HEK293 (cell line): ENCODE data around the gene EXD1.

Experiments used
- SCRT1 ChIP-seq: fragments of 450-650 bp; formaldehyde crosslinking; IDR thresholded peaks from 2 replicates; pipeline ENCODE4 v1.5.1; 2016; ENCODE audit warnings: missing biosample characterization, missing genetic modification characterization, borderline replicate concordance
- ZBTB20 ChIP-seq: fragments of 450-650 bp; formaldehyde crosslinking; IDR thresholded peaks from 2 replicates; pipeline ENCODE4 v1.5.1; 2016; ENCODE audit warnings: missing biosample characterization, missing genetic modification characterization
- ZNF214 ChIP-seq: fragments of 450-650 bp; formaldehyde crosslinking; IDR thresholded peaks from 2 replicates; pipeline ENCODE4 v1.5.1; 2017; ENCODE audit warnings: missing biosample characterization, mild to moderate bottlenecking, missing genetic modification characterization, borderline replicate concordance
- ZNF24 ChIP-seq: fragments of 450-650 bp; formaldehyde crosslinking; IDR thresholded peaks from 2 replicates; pipeline ENCODE4 v1.5.1; 2016; ENCODE audit warnings: missing biosample characterization, missing genetic modification characterization
- ZNF530 ChIP-seq: fragments of 450-650 bp; formaldehyde crosslinking; IDR thresholded peaks from 2 replicates; pipeline ENCODE4 v1.5.1; 2016; ENCODE audit warnings: low read depth, missing biosample characterization, missing genetic modification characterization
- ZNF544 ChIP-seq: fragments of 450-650 bp; formaldehyde crosslinking; IDR thresholded peaks from 2 replicates; pipeline ENCODE4 v1.5.0; 2017; ENCODE audit warnings: missing biosample characterization, missing genetic modification characterization
- ZNF707 ChIP-seq: fragments of 450-650 bp; formaldehyde crosslinking; IDR thresholded peaks from 2 replicates; pipeline ENCODE4 v1.5.1; 2016; ENCODE audit warnings: missing biosample characterization, missing genetic modification characterization
- TF ChIP-seq, protein P1 (sequence below): fragments of 450-650 bp; formaldehyde crosslinking; IDR thresholded peaks from 2 replicates; pipeline ENCODE4 v1.5.1; 2016; ENCODE audit warnings: missing biosample characterization, missing genetic modification characterization
- TF ChIP-seq, protein P2 (sequence below): fragments of 450-650 bp; formaldehyde crosslinking; IDR thresholded peaks from 2 replicates; pipeline ENCODE4 v1.5.1; 2016; ENCODE audit warnings: missing biosample characterization, missing genetic modification characterization
- TF ChIP-seq, protein P3 (sequence below): fragments of 450-650 bp; IDR thresholded peaks from 2 replicates; pipeline ENCODE4 v1.5.1; 2018; ENCODE audit warnings: missing biosample characterization, mild to moderate bottlenecking, missing genetic modification characterization
- TF ChIP-seq, protein P4 (sequence below): fragments of 450-650 bp; formaldehyde crosslinking; IDR thresholded peaks from 2 replicates; pipeline ENCODE4 v1.5.1; 2017; ENCODE audit warnings: missing biosample characterization, missing genetic modification characterization
- TF ChIP-seq, protein P5 (sequence below): fragments of 450-650 bp; formaldehyde crosslinking; IDR thresholded peaks from 2 replicates; pipeline ENCODE4 v1.5.1; 2017; ENCODE audit warnings: missing biosample characterization, missing genetic modification characterization

DNA sequence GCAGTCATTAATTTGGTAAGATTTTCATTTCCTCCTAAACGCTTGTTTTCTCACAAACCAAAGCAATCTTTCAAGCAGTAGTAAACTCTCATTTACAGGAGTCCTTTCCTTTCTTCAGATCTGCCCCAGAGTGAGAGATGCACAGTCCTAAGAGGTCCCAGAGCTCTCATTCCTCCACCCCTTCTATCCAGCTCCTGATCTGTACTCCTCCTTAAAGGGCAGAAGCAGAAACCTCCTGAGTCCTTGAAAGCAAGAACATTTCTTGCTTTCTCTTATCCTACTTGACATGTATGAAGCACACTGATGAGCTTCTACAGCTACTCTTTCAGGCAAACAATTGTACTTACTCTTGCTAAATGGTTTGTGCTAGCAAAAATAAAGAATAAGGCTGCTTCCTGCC, 11.7 kb downstream of the EXD1 start:
- TF ChIP-seq SCRT1 (tag by site-specific recombination) (no peak), ZNF24 (tag by site-specific recombination) (no peak), ZNF530 (tag by site-specific recombination) (no peak), ZNF214 (tag by site-specific recombination) (no peak), ZBTB20 (tag by site-specific recombination) (no peak), ZNF707 (tag by site-specific recombination) (no peak), ZNF544 (tag by site-specific recombination) (no peak)
- TF ChIP-seq, protein P1, sequence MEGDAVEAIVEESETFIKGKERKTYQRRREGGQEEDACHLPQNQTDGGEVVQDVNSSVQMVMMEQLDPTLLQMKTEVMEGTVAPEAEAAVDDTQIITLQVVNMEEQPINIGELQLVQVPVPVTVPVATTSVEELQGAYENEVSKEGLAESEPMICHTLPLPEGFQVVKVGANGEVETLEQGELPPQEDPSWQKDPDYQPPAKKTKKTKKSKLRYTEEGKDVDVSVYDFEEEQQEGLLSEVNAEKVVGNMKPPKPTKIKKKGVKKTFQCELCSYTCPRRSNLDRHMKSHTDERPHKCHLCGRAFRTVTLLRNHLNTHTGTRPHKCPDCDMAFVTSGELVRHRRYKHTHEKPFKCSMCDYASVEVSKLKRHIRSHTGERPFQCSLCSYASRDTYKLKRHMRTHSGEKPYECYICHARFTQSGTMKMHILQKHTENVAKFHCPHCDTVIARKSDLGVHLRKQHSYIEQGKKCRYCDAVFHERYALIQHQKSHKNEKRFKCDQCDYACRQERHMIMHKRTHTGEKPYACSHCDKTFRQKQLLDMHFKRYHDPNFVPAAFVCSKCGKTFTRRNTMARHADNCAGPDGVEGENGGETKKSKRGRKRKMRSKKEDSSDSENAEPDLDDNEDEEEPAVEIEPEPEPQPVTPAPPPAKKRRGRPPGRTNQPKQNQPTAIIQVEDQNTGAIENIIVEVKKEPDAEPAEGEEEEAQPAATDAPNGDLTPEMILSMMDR (tag by site-specific recombination): no peak
- TF ChIP-seq, protein P2, sequence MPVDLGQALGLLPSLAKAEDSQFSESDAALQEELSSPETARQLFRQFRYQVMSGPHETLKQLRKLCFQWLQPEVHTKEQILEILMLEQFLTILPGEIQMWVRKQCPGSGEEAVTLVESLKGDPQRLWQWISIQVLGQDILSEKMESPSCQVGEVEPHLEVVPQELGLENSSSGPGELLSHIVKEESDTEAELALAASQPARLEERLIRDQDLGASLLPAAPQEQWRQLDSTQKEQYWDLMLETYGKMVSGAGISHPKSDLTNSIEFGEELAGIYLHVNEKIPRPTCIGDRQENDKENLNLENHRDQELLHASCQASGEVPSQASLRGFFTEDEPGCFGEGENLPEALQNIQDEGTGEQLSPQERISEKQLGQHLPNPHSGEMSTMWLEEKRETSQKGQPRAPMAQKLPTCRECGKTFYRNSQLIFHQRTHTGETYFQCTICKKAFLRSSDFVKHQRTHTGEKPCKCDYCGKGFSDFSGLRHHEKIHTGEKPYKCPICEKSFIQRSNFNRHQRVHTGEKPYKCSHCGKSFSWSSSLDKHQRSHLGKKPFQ: no peak
- TF ChIP-seq, protein P3, sequence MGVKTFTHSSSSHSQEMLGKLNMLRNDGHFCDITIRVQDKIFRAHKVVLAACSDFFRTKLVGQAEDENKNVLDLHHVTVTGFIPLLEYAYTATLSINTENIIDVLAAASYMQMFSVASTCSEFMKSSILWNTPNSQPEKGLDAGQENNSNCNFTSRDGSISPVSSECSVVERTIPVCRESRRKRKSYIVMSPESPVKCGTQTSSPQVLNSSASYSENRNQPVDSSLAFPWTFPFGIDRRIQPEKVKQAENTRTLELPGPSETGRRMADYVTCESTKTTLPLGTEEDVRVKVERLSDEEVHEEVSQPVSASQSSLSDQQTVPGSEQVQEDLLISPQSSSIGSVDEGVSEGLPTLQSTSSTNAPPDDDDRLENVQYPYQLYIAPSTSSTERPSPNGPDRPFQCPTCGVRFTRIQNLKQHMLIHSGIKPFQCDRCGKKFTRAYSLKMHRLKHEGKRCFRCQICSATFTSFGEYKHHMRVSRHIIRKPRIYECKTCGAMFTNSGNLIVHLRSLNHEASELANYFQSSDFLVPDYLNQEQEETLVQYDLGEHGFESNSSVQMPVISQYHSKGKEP (tag by site-specific recombination): no peak
- TF ChIP-seq, protein P4, sequence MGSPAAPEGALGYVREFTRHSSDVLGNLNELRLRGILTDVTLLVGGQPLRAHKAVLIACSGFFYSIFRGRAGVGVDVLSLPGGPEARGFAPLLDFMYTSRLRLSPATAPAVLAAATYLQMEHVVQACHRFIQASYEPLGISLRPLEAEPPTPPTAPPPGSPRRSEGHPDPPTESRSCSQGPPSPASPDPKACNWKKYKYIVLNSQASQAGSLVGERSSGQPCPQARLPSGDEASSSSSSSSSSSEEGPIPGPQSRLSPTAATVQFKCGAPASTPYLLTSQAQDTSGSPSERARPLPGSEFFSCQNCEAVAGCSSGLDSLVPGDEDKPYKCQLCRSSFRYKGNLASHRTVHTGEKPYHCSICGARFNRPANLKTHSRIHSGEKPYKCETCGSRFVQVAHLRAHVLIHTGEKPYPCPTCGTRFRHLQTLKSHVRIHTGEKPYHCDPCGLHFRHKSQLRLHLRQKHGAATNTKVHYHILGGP (tag by site-specific recombination): no peak
- TF ChIP-seq, protein P5, sequence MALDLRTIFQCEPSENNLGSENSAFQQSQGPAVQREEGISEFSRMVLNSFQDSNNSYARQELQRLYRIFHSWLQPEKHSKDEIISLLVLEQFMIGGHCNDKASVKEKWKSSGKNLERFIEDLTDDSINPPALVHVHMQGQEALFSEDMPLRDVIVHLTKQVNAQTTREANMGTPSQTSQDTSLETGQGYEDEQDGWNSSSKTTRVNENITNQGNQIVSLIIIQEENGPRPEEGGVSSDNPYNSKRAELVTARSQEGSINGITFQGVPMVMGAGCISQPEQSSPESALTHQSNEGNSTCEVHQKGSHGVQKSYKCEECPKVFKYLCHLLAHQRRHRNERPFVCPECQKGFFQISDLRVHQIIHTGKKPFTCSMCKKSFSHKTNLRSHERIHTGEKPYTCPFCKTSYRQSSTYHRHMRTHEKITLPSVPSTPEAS (tag by site-specific recombination): no peak
